HepG2 (cell line): ENCODE measurements around the gene KIRREL2.

Experiments
- ELF1 ChIP-seq: sonication (generic); formaldehyde crosslinking; IDR thresholded peaks from 2 replicates; pipeline ENCODE4 v1.4.0; 2020; ENCODE audit warnings: missing genetic modification reagents
- TF ChIP-seq, protein P1 (sequence below): sonication (generic); formaldehyde crosslinking; IDR thresholded peaks from 2 replicates; pipeline ENCODE4 v1.5.1; 2020; ENCODE audit warnings: mild to moderate bottlenecking, missing genetic modification reagents, borderline replicate concordance
- TF ChIP-seq, protein P2 (sequence below): sonication (generic); formaldehyde crosslinking; IDR thresholded peaks from 2 replicates; pipeline ENCODE4 v1.5.0; 2020; ENCODE audit warnings: mild to moderate bottlenecking, missing genetic modification reagents, moderate library complexity

DNA sequence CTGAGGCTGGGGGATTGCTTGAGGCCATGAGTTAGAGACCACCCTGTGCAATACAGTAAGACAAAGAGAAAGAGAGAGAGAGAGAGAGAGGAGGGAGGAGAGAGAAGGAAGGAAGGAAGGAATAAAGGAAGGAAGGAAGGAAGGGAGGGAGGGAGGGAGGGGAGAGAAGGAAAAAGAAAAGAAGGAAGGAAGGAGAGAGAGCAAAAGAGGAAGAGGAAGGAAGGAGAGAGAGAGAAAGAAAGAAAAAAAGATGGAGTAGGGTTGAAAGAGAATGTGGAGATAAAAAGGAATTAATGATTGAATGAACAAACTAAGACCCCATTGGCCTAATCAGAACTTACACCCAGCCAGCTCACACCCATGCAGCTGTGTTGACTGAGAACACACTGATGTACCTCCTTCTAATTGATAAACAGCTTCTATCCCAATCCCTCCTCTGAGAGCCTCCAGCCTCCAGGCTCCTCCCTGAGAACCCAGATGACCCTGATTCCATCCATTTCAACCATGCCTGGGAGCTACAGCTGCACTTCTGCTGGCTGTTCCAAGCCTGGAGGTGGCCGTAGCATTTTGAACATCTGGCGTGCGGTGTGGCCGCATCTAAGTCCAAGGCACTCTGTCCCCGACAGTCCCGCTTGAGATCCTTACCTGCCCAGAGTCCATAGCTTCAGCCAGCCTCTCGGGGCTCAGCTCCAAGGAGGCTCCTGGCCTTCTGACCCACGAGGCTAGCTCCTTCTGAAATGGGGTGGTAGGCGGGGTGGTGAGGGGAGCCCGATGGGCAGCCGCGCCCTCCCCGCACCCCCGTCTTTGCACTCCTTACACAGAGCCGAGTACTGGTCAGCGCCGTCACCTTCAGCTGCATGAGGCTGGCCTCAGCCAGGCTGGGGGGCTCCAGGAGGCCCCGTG is 45.1 kb upstream of the KIRREL2 start:
- TF ChIP-seq ELF1 (CRISPR knock-in tag): 0 out of 2 replicates have a peak, but pooled peaks have one; percentile 11
- TF ChIP-seq, protein P1, sequence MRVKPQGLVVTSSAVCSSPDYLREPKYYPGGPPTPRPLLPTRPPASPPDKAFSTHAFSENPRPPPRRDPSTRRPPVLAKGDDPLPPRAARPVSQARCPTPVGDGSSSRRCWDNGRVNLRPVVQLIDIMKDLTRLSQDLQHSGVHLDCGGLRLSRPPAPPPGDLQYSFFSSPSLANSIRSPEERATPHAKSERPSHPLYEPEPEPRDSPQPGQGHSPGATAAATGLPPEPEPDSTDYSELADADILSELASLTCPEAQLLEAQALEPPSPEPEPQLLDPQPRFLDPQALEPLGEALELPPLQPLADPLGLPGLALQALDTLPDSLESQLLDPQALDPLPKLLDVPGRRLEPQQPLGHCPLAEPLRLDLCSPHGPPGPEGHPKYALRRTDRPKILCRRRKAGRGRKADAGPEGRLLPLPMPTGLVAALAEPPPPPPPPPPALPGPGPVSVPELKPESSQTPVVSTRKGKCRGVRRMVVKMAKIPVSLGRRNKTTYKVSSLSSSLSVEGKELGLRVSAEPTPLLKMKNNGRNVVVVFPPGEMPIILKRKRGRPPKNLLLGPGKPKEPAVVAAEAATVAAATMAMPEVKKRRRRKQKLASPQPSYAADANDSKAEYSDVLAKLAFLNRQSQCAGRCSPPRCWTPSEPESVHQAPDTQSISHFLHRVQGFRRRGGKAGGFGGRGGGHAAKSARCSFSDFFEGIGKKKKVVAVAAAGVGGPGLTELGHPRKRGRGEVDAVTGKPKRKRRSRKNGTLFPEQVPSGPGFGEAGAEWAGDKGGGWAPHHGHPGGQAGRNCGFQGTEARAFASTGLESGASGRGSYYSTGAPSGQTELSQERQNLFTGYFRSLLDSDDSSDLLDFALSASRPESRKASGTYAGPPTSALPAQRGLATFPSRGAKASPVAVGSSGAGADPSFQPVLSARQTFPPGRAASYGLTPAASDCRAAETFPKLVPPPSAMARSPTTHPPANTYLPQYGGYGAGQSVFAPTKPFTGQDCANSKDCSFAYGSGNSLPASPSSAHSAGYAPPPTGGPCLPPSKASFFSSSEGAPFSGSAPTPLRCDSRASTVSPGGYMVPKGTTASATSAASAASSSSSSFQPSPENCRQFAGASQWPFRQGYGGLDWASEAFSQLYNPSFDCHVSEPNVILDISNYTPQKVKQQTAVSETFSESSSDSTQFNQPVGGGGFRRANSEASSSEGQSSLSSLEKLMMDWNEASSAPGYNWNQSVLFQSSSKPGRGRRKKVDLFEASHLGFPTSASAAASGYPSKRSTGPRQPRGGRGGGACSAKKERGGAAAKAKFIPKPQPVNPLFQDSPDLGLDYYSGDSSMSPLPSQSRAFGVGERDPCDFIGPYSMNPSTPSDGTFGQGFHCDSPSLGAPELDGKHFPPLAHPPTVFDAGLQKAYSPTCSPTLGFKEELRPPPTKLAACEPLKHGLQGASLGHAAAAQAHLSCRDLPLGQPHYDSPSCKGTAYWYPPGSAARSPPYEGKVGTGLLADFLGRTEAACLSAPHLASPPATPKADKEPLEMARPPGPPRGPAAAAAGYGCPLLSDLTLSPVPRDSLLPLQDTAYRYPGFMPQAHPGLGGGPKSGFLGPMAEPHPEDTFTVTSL (CRISPR knock-in tag): no peak
- TF ChIP-seq, protein P2, sequence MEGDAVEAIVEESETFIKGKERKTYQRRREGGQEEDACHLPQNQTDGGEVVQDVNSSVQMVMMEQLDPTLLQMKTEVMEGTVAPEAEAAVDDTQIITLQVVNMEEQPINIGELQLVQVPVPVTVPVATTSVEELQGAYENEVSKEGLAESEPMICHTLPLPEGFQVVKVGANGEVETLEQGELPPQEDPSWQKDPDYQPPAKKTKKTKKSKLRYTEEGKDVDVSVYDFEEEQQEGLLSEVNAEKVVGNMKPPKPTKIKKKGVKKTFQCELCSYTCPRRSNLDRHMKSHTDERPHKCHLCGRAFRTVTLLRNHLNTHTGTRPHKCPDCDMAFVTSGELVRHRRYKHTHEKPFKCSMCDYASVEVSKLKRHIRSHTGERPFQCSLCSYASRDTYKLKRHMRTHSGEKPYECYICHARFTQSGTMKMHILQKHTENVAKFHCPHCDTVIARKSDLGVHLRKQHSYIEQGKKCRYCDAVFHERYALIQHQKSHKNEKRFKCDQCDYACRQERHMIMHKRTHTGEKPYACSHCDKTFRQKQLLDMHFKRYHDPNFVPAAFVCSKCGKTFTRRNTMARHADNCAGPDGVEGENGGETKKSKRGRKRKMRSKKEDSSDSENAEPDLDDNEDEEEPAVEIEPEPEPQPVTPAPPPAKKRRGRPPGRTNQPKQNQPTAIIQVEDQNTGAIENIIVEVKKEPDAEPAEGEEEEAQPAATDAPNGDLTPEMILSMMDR (CRISPR knock-in tag): no peak
